Hepatocyte (in vitro differentiated cells): ENCODE data around the gene EIF3B.

Experiments used
- EZH2phosphoT487 ChIP-seq: fragments of 200-600 bp; sonication (generic); IDR thresholded peaks from one replicate; pipeline ENCODE4 v1.6.1; 2018; ENCODE audit warnings: antibody characterized with exemption, mild to moderate bottlenecking, low read depth, moderate library complexity; ENCODE audit not compliant: unreplicated experiment, severe bottlenecking
- TF ChIP-seq, protein P1 (sequence below): fragments of 200-600 bp; sonication (generic); IDR thresholded peaks from 2 replicates; pipeline ENCODE4 v1.5.1; 2016; ENCODE audit warnings: antibody characterized with exemption, mild to moderate bottlenecking; ENCODE audit not compliant: poor library complexity

DNA sequence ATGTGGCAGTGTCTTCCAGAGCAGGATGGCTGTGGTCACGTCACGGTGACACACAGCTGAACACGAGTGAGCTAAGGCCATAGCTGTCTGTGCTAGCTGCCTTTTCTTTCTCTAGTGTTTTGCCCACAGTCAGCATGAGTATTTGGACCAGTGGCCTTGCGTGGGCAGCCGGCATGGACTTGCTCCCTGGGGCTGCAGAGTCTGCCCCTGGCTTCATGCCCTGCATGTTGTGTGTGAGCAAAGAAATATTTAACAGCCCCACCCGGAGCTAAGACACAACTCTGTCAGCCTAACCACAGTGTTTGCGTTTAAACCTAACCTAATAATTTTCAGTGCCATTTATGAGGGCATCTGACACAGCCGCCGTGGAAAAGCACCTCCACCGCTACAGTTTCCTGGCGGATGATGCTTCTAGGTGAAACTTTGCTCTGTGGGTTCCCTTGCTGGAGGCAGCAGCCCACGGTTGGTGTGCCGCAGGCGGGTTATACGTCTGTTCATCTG lies 63.4 kb downstream of the EIF3B start:
- TF ChIP-seq EZH2phosphoT487, result no peak
- TF ChIP-seq, protein P1, sequence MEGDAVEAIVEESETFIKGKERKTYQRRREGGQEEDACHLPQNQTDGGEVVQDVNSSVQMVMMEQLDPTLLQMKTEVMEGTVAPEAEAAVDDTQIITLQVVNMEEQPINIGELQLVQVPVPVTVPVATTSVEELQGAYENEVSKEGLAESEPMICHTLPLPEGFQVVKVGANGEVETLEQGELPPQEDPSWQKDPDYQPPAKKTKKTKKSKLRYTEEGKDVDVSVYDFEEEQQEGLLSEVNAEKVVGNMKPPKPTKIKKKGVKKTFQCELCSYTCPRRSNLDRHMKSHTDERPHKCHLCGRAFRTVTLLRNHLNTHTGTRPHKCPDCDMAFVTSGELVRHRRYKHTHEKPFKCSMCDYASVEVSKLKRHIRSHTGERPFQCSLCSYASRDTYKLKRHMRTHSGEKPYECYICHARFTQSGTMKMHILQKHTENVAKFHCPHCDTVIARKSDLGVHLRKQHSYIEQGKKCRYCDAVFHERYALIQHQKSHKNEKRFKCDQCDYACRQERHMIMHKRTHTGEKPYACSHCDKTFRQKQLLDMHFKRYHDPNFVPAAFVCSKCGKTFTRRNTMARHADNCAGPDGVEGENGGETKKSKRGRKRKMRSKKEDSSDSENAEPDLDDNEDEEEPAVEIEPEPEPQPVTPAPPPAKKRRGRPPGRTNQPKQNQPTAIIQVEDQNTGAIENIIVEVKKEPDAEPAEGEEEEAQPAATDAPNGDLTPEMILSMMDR, result no peak
